ENCODE results near the gene NT5M.
A peak's percentile ranks its signal among the peaks of the same experiment; 100 is the strongest.

The NT5M gene

DNA sequence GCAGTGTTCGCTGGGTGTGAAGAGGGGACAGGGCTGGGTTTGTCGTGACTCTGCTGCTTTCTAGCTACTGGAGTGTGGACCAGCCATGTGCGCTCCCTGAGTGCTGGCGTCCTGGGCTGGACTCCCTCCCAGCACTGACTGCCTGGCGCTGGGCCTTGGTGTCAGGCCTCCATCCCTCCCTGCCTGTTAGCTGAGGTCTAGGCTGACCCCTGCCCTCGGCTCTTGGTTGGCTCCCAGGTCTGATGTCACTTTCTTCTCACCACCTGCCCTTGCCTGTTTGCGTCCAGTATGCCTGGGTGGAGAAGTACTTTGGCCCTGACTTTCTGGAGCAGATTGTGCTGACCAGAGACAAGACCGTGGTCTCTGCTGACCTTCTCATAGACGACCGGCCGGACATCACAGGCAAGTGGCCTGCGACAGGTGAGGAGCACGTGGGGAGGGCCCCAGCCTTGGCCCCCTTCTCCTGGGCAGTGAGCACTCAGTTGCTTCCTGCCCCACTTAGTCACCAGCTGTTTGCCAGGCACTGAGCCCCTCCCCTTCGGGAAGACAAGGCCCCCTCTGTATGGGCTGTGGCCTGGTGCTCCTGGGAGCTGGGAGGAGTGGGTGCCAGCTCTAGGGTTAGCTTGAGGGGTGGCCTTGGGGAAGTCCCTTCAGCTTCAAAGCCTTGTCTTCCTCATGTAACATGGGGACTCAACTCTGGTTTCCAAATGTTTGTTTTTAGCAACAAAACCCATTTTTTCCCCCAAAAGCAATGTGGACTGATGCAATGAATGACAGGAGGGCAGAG, 41.5 kb downstream of the NT5M start:
- no peak for DNase-seq

GRCh38 chr17:17345294-17345597, 42.1 kb downstream of the NT5M start:
- DNase-seq, result no peak

DNA sequence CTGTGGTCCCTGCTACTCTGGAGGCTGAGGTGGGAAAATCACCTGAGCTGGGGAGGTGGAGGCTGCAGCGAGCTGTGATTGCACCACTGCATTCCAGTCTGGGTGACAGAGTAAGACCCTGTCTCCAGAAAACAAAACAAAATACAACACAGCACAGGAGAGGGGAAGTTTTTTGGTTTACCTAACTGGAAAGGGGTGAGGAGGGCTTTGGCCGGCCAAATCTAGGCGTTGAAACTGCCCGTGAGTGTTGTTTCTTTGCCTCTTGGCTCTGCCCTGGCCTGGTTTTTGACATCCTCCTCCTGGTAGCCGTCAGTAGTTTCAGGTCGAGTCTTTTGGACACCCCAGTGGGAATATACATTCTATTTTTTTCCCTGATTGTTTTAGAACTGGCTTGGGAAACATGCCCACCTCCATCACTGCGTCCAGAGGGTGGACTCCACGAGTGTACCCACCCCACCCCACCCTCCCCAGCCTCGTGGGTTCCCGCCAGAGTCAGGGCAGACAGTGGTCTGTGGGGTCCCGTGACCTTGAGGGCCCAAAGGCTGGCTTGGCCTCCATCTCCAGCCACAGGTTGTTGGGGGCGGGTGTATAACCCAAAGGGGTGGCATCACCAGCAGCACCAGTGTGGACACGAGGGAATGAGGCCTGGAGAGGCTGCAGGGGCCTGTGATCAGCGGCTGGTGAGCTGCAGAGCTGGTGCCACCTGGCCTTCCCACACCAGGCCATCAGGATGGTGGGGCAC, 42.7 kb downstream of the NT5M start:
- DNase-seq, result no peak

DNA sequence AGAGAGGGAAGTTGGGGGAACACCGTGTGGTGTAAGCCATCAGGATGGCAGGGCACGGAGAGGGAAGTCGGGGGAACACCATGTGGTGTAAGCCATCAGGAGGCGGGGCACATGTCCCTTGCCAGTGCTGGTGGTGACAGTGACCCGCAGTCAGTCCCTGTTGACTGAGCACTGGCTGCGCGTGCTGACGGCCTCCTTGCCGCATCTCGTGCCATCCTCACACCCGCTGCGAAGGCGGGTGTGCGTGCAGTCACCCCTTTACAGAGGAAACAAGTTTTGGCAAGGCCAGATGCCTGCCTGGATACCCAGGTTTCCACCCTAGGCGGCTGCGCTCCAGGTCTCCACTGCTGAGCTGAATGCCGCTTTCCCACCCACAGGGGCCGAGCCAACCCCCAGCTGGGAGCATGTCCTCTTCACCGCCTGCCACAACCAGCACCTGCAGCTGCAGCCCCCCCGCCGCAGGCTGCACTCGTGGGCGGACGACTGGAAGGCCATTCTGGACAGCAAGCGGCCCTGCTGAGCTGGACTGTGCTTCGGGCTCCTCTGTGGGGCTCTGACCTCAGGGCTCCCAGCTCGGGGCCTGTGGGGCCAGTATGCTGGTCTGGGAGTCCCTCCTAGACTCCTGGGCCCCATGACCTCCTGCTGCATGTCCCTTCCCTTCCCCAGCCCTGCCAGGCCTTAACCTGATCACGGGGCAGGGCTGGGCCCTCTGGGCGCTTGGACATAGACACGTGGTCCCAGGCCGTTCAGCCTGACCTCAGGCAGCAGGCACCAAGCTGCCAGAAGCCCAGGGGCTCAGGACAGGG, 43.5 kb downstream of the NT5M start:
- no peak for DNase-seq

DNA sequence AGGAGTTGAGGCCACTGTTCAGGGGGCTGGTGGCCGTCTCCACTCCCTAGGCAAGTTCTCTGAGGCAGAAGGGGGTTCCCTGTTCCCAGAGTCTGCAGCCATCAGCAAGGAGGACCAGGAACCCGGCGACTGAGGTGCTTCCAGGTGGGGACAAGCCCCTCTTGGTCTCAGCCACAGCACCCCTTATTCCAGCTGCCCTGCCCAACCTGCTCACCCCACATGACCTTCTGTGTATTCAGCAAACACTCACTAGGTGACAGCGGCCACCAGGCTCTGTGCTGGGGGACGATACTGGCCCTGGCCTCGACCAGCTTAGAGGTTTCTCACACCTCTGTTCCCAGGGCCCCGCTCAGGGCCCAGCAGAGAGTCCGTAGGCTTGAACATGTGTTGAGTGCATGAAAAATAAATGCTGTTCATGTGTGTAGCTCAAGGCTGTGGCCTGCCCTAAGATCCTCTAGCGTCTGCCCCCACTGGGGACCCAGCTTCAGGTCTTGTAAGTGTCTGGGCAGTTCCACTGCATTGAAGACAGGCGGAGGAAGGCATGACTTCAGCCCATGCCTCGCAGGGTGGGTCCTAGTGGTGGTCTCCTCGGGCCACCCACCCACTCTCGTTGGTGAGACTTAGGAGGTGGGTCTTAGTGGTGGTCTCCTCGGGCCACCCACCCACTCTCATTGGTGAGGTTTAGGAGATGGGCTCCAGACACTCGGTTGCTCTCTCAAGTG, 44.2 kb downstream of the NT5M start:
- DNase-seq, result no peak

GRCh38 chr17:17347956-17348871, 45.0 kb downstream of the NT5M start:
- no peak for DNase-seq

GRCh38 chr17:17348872-17349723, 45.9 kb downstream of the NT5M start:
- no peak for DNase-seq

GRCh38 chr17:17349724-17350106, 46.5 kb downstream of the NT5M start:
- DNase-seq, result no peak

DNA sequence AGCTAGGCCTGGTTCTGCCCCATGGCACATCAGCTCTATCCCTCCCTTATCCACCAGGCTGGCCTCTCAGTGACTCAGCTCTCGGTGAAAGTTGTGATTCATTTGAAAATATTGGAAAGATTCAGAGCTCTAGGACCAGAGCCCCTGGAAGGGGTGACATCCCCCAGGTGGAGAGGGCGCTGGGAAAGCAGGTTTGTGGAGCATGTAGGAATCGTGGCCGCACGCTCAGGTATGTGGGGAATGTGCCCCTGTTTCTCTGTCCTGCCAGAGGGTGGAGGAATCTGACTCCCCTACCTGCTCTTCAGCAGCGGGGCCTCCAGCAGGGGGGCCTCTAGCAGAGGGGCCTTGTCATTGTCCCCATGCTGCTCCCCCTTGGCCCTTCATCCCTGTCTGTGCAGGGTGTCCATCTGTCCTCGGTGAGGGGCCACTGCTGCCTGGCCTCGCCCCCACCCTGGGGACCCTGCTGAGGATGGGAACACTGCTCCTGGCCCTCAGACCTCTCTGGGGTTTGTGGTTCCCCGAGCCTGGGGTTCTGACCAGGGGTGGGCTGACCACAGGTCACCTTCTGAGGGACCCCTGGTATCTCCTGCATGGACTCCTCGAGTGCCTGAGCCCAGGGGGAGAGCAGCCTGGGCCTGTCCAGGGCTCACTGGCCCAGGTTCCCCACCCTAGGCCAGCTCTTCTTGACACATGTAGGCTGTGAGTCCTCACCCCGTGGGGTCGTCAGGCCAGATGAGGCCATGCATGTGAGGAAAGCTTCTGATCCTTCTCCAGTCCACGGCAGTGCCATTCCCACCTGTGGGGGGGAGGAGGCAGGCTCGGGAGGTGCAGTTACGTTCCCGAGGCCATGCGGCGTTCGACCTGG, 47.5 kb downstream of the NT5M start:
- DNase-seq, result no peak

DNA sequence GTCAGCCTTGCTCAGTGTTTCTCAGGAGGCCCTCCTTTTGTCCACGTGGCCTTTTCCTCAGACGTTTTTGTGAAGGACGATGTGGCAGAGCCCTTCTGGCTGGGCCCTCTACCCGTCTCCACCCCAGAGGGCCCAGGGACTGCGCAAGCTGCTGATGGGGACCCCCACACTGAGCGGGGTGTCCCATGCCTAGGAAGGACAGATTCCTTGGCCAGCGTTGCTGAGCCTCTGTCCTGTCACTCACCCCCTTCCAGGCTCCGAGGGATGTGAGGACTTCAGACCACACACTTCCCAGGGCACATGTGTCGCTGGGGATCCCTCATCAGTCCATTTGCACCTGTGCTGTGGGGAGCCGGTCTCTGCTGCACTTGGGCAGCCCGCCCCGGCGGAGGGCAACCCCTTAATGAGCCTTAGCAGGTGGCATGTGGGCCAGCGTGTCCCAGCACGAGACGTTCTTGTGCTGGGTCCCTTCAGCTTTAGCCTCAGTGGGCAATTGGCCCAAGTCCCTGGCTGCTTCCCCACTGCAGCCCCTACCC, 48.3 kb downstream of the NT5M start:
- no peak for DNase-seq

GRCh38 chr17:17351901-17352781, 49.0 kb downstream of the NT5M start:
- DNase-seq, result no peak

GRCh38 chr17:17352836-17353624, 49.9 kb downstream of the NT5M start:
- no peak for DNase-seq

DNA sequence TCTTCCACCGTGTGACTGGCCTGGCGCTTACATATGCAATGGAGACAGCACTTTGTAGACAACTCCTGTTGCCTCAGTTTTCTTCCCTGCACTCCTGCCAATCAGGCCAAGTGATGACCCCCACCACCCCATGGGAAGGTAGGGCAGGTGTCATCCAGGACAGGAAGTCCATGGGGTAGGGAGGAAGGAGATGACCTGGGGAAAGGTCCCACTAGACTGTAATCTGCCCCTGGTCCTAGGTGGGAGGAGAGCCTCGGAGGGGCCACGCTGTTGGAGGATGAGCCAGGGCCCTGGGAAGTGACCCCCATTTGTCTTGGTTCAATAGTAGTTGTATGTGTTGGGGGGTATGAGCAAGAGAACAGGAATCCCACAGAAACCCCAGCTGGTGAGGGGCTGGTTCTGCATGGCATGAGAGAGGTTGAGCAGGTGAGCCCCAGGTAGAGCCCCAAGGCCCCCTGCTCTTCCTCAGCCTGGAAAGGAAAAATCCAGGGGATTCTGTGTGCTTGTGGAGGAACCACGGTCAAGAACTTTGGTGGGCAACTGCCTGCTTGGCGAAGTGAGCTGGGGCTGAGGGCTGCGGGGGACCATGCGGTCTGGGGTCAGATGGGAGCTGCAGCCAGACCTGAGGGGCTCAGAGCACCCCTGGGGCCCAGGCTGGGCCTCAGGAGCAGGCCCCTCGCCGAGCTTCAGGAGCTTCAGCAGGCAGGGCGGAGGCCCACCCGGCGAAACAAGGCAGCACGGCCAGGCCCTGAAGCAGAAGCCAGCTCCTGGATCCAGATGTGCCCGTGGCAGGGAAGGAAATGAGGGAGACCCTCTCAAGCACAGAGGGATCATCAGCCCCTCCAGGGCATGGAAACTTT, 50.7 kb downstream of the NT5M start:
- no peak for DNase-seq

DNA sequence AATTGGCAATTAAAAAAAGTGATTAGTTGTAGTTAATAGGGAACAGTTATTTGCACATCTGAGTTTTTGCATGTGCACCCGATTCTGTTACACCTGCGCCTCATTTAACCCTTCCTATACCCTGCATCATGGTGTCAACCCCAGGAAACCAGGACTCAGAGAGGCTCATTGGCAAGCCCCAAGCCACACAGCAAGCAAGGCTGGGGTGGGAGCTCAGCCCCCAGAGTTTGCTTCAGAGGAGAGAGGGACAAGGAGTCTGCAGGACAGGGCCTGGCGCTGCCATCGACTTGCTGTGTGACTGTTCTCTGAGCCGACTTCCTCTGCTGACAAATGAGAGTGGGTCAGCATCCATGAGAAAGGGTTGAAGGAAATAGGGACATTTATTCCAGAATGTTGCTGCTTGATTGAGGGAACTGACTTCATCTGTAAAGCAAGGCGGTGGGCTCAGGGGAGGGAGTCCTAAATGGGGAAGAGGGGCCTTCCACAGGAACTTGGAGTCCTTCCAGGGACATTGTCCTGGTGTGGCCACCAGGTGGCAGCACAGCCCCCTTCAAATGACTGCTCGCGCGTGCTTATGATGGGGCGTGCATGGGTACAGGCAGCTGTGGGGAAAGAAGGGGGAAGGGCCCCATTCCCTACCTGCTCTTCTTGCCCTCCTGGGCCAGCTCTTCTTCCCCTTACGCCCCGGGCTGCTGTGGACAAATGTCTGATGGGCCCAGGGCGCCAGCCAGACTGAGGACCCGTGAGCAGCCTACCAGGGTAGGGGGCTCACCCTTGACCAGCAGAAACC, 51.6 kb downstream of the NT5M start:
- DNase-seq, result peak; percentile 68

DNA sequence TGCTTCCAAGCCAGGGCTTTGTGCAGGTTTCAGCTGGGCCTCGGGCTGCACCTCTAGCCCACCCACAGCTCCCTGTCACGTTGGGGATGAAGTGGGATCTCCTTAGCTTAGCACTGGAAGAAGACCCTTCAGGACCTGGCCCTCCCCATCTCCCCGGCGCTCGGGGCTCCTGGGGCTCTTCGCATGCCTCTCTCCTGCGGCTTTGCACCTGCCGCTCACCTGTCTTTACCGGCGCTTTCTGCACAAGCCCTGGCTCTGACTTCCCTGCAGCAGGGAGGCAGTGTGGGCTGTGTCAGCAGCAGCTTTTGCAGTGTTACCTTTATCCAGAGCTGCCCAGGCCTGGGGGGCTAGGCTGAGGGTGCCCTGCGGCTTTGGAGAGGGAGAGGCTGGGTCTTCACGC, 52.3 kb downstream of the NT5M start:
- no peak for DNase-seq

Measured in RPMI8226 (cell line).